ENCODE results near the gene LMO1.

LMO1 gene

GRCh38 chr11:8261291-8261690 lies 2.4 kb downstream of the LMO1 start:
- no peak for TF ChIP-seq FOXP2 (optimal IDR thresholded peaks at IDR 0.05; ENCODE audit: borderline replicate concordance, extremely low read depth, extremely low read length, insufficient read depth)
- TF ChIP-seq SIN3A (IDR thresholded peaks at IDR 0.05; ENCODE audit: borderline replicate concordance, insufficient read depth, low read length): no peak
- TF ChIP-seq REST (IDR thresholded peaks at IDR 0.05; ENCODE audit: insufficient read depth in 1 of 2, low read depth in 2 of 2, low read length in 2 of 2): no peak
- no peak for TF ChIP-seq TAF1 (IDR thresholded peaks at IDR 0.05; ENCODE audit: borderline replicate concordance, insufficient read depth, low read length)
- no peak for TF ChIP-seq POLR2AphosphoS5 (IDR thresholded peaks at IDR 0.05; ENCODE audit: low read depth, low read length)

- TF ChIP-seq FOXP2 (optimal IDR thresholded peaks at IDR 0.05; ENCODE audit: borderline replicate concordance, extremely low read depth, extremely low read length, insufficient read depth): no peak
- TF ChIP-seq REST (IDR thresholded peaks at IDR 0.05; ENCODE audit: insufficient read depth in 1 of 2, low read depth in 2 of 2, low read length in 2 of 2): no peak
- TF ChIP-seq TAF1 (IDR thresholded peaks at IDR 0.05; ENCODE audit: borderline replicate concordance, insufficient read depth, low read length): no peak
- no peak for TF ChIP-seq POLR2AphosphoS5 (IDR thresholded peaks at IDR 0.05; ENCODE audit: low read depth, low read length)
- TF ChIP-seq SIN3A (IDR thresholded peaks at IDR 0.05; ENCODE audit: borderline replicate concordance, insufficient read depth, low read length): no peak
These were observed 3.3 kb downstream of the LMO1 start for GRCh38 chr11:8260202-8260966.

- TF ChIP-seq FOXP2 (optimal IDR thresholded peaks at IDR 0.05; ENCODE audit: borderline replicate concordance, extremely low read depth, extremely low read length, insufficient read depth) (no peak), SIN3A (IDR thresholded peaks at IDR 0.05; ENCODE audit: borderline replicate concordance, insufficient read depth, low read length) (no peak), POLR2AphosphoS5 (IDR thresholded peaks at IDR 0.05; ENCODE audit: low read depth, low read length) (no peak), TAF1 (IDR thresholded peaks at IDR 0.05; ENCODE audit: borderline replicate concordance, insufficient read depth, low read length) (no peak), REST (IDR thresholded peaks at IDR 0.05; ENCODE audit: insufficient read depth in 1 of 2, low read depth in 2 of 2, low read length in 2 of 2) (no peak)
These were observed 4.2 kb downstream of the LMO1 start for GRCh38 chr11:8259306-8259959.

- no peak for TF ChIP-seq TAF1 (IDR thresholded peaks at IDR 0.05; ENCODE audit: borderline replicate concordance, insufficient read depth, low read length)
These were observed 4.9 kb downstream of the LMO1 start for GRCh38 chr11:8258784-8259183.

GRCh38 chr11:8258289-8258688 lies 5.4 kb downstream of the LMO1 start:
- TF ChIP-seq POLR2AphosphoS5 (IDR thresholded peaks at IDR 0.05; ENCODE audit: low read depth, low read length) (no peak), TAF1 (IDR thresholded peaks at IDR 0.05; ENCODE audit: borderline replicate concordance, insufficient read depth, low read length) (no peak), REST (IDR thresholded peaks at IDR 0.05; ENCODE audit: insufficient read depth in 1 of 2, low read depth in 2 of 2, low read length in 2 of 2) (no peak), FOXP2 (optimal IDR thresholded peaks at IDR 0.05; ENCODE audit: borderline replicate concordance, extremely low read depth, extremely low read length, insufficient read depth) (no peak)
